GM06990 (cell line): ENCODE measurements around the gene RLBP1.

Source experiments
- DNase-seq: peaks from one replicate; pipeline ENCODE4 v3.0.0-alpha.2; 2011; ENCODE audit not compliant: insufficient read length; ENCODE audit errors: extremely low read depth
- H3K27me3 ChIP-seq: replicated peaks from 2 replicates; pipeline ENCODE4 v1.6.0; 2011; ENCODE audit warnings: low read length; ENCODE audit not compliant: control insufficient read depth, insufficient read depth
- H3K36me3 ChIP-seq: 2 replicates; pipeline ENCODE4 v1.5.1; 2011; ENCODE audit warnings: low read length; ENCODE audit not compliant: control insufficient read depth, insufficient read depth
- H3K4me3 ChIP-seq: replicated peaks from 2 replicates; pipeline ENCODE4 v1.5.1; 2011; ENCODE audit warnings: low read depth, mild to moderate bottlenecking, control low read depth, low read length
- TF ChIP-seq, protein P1 (sequence below): IDR thresholded peaks from 2 replicates; pipeline ENCODE4 v1.5.1; 2011; ENCODE audit warnings: low read length, control low read depth, mild to moderate bottlenecking, inconsistent platforms; ENCODE audit not compliant: insufficient read depth, poor library complexity, severe bottlenecking

Gene RLBP1

GRCh38 chr15:89171136-89172072 lies 50.0 kb downstream of the RLBP1 start:
- Histone ChIP-seq H3K27me3 (no peaks in the 10 kb centered on the region), H3K4me3 (no peak overlapping the region), H3K36me3 (no peaks in the 10 kb centered on the region; the same call in 1 of the 2 replicates)
- TF ChIP-seq, protein P1, sequence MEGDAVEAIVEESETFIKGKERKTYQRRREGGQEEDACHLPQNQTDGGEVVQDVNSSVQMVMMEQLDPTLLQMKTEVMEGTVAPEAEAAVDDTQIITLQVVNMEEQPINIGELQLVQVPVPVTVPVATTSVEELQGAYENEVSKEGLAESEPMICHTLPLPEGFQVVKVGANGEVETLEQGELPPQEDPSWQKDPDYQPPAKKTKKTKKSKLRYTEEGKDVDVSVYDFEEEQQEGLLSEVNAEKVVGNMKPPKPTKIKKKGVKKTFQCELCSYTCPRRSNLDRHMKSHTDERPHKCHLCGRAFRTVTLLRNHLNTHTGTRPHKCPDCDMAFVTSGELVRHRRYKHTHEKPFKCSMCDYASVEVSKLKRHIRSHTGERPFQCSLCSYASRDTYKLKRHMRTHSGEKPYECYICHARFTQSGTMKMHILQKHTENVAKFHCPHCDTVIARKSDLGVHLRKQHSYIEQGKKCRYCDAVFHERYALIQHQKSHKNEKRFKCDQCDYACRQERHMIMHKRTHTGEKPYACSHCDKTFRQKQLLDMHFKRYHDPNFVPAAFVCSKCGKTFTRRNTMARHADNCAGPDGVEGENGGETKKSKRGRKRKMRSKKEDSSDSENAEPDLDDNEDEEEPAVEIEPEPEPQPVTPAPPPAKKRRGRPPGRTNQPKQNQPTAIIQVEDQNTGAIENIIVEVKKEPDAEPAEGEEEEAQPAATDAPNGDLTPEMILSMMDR, result peak; percentile 68
- DNase-seq, result no peak

GRCh38 chr15:89170364-89170763 lies 51.0 kb downstream of the RLBP1 start:
- DNase-seq, result no peak
- TF ChIP-seq, protein P1, result no peak
- Histone ChIP-seq H3K27me3 (no peaks in the 10 kb centered on the region), H3K36me3 (no peaks in the 10 kb centered on the region; the same call in 1 of the 2 replicates), H3K4me3 (no peak overlapping the region)

DNA sequence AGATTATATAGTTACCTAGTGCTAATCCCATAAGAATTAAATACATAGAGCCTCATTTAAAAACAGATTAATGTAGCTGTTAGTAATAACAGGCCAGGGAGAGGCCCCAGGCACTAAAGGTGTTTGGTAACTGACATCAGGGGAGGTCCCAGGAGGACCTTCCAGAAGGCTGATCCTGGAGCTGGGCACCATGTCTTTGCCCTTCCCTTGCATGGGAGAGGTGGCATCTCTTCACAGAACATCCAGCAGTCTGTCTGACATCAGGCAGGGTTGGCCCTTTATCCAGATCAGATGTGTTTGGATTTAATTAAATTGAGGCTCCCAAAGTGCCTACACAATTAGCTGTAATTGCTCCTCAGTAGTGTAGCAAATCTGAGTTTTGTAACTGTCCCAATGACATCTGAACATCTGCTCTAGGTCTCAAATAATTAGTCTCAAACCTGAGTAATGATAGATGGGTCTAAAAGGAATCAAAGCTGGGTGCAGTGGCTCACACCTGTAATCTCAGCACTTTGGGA lies 53.0 kb downstream of the RLBP1 start:
- Histone ChIP-seq H3K27me3 (no peaks in the 10 kb centered on the region), H3K36me3 (no peaks in the 10 kb centered on the region; the same call in none of the 2 replicates), H3K4me3 (no peak overlapping the region)
- TF ChIP-seq, protein P1, result no peak
- DNase-seq, result no peak

DNA sequence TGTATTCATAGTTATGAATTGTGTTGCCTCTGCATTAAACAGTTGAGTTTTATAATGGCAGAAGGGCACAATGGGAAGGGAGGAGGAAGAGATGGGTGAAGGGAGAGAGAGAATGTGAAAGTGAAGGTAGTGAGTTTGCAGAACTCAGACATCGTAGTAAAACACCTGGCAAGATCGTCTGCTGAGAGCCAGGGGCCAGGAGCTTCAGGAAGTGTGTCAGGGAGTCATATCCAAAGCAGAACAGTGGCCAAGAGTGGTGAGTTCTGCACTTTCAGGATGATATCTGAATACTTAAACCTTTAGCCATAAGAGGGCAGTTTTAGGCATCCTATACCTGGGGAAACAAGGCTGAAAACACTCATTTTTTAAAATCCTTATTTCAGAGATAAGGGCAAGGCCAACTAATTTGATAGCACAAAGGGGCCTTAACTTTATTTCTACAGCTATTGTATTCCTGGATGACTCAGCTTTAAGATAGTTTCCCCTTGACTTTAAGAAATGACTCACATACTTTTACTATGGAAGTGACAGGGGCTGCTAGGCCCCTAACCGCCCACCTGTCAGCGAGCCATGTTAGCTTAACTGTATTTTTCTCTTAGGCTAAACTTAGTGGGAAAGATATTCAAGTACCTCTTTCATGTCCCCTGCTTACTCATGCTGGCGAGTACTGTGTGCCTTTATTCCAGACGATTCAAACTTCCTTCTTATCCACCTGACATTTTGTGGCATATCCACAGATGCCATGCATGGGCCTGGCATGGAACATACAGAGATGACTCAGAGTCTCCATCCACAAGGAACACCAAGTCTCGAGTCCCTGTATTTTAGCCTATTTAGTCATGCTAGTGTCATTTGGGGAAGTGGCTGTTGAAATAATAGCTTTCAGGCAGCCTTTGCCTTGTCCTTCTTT lies 53.9 kb downstream of the RLBP1 start:
- TF ChIP-seq, protein P1, result no peak
- H3K27me3 ChIP-seq, result no peaks in the 10 kb centered on the region
- H3K36me3 ChIP-seq, result no peaks in the 10 kb centered on the region; the same call in none of the 2 replicates
- peak; percentile 52 for DNase-seq
- no peak overlapping the region for H3K4me3 ChIP-seq

GRCh38 chr15:89165677-89166076 lies 55.7 kb downstream of the RLBP1 start:
- Histone ChIP-seq H3K36me3 (no peaks in the 10 kb centered on the region; the same call in none of the 2 replicates), H3K4me3 (no peak overlapping the region), H3K27me3 (no peaks in the 10 kb centered on the region)
- DNase-seq, result no peak
- TF ChIP-seq, protein P1, result no peak
